TTC549 (cell line): ENCODE results near the gene GPR161.

Experiments used
- FAIRE-seq: peaks from 2 replicates; lab custom pipeline; 2012; peaks lifted over from hg19 to GRCh38; lab: Jason Lieb, UNC

The GPR161 gene

DNA sequence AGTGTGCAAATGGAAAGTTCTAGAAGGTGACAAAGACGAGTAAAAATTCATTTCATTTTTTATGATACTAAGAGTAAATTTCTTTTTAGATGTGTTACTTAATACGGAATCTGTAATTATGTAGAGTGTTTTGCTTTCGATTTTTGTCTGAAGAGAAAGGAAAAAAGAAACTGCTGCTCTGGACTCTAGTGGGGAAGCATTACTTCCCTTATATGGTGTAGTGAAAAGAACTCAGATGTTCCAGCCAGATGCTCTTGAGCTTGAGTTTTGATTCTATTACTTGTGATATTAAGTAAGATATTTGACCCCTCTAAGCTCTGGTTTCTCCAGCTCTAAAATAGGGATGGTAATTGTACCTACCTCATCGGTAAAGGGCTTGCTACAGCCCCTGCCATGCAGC, 12.2 kb upstream of the GPR161 start:
- no peak for FAIRE-seq

DNA sequence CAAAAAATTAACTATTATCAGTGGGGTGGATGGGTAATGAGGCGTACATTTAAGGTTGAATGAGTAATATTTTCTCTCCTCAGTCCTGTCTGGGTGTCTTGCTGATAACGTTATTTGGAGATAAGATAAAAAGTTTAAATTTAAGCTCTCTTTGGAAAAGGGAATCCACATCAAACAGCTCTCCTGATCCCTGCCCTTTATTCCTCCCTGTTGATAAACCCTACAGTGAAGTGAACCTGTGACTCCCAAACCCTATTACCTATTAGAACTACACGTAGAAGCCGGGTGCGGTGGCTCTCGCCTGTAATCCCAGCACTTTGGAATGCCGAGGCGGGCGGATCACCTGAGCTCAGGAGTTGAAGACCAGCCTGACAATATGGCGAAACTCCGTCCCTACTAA, 9.9 kb upstream of the GPR161 start:
- FAIRE-seq = no peak

DNA sequence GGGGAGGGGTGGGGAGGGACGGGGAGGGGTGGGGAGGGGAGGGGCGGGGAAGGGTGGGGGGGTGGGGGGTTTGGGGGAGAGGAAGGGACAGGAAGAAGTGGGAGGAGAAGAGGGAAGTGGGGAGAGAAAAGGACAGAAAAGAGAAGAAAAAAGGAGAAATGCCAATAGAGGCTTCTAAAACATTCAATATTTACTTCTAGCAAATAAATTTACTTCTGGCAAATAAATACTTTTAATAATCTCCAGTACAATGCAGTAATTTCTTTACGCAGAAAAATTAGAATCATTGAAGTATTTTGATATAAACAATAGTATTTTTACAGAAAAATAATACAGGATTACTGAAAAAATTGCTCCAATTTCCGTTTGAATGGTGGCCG, 9.4 kb upstream of the GPR161 start:
- peak; percentile 5 for FAIRE-seq

DNA sequence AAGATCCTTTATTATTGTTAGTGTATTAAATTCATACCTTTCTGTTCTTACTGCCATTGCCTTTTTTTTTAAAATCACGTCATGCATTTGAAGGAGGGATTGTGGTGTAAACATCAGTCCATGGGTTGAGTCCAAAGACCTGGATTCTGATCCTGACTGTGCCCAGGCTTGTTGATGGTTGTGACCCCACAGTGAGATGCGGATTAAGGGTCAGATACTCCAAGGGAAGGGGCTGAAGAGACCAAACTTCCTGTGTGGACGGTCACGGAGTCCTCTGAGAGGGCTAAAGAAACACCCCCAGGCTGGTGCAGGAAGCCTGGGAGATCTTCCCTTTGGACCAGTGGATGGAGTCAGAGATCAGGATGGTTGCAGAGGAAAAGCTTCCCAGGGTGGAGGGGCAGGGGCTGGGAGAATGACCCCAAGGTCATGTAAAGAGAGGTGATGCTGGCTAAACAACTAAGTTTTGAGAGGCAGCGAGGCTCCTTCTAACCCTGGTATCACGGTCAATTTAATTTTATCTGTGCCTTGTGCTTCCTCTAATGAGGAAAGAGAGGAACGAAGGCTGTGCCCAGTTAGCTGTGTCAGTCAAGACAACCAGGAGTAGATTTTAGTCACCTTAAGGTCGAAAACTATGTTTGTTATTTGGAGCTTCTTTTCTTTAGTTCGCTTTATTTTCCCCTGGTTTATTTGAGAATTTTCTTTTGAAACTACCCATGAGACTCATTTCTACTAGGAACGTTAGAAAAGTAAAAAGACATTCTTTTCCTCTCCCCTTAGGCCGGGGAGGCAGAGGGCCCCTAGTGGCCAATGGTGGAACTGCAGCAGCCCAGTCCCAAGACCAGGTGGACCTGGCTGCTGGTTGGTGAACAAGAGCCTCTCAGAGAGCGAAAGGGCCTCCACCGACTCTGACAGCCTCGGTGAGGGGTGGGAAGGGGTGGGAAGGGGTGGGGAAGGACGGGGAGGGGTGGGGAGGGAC, 8.7 kb upstream of the GPR161 start:
- peak; percentile 92 for FAIRE-seq

DNA sequence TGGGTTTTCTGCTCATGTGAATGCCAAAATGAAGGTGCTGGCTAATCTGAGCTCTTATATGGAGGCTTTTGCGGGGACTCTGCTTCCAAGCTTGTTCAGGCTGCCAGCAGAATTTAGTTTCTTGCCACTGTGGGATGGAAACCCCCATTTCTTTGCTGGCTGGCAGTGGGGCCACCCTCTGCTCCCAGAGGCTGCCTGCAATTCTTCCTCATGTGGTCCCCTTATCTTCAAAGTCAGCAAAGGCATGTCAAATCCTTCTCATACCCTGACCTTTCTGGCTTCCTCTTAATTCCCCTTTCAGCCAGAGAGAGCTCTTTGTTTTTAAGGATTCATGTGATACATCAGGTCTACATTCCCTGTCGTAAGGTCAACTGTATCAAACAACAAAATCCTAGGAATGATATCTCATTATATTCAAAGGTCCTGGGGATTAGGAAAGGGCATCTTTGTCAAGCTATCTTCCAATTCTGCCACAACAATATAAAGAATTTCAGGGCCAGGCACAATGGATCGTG, 5.2 kb upstream of the GPR161 start:
- no peak for FAIRE-seq

DNA sequence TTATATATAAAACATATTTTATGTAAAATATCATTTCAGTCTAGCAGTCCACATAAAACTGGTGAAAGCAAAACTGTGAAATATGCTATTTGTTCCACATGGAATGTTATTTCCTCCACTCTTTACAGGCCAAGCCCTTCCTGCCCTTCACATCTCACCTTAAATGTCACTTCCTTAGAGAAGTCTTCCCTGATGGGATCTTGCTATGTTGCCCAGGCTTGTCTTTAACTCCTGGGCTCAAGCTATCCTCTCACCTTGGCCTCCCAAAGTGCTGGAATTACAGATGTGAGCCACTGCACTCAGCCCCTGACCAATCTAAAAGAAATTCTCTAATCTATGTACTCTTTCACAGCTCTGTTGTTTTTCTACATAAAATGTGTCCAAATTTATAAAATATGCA, 2.3 kb upstream of the GPR161 start:
- FAIRE-seq = no peak

DNA sequence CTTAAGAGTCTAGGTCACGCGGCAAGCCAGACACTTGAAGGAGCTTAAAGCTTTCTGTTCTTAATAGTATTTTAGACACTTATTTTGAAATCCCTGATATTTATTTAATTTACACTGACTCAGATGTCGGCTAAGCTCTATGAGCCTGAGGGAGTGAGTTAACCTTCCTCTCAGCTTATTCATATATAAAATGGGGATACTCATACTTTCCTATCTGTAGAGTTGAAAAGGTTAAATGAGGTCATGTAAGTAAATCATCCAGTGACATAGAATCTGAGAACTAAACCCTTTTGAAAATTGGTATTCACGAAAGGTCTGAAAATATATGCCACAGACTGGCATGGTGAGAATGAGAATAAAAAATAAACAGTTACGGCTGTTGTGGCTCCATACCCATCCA, 1.4 kb upstream of the GPR161 start:
- no peak for FAIRE-seq

DNA sequence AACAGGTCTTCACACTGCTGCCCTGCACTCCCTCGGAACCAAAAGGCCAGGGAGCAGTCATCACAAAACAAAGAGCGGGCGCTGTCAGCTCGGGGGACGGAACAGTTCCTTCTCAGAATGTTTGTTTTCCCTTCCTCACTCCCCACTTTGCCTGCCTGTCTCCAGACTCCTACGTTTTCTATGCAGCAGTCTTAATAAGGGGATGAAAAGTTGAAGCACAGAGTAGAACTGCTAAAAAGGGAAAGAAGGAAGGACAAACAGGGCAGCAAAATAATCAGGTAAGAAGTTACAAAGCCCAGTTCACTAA, 738 bp upstream of the GPR161 start:
- no peak for FAIRE-seq

DNA sequence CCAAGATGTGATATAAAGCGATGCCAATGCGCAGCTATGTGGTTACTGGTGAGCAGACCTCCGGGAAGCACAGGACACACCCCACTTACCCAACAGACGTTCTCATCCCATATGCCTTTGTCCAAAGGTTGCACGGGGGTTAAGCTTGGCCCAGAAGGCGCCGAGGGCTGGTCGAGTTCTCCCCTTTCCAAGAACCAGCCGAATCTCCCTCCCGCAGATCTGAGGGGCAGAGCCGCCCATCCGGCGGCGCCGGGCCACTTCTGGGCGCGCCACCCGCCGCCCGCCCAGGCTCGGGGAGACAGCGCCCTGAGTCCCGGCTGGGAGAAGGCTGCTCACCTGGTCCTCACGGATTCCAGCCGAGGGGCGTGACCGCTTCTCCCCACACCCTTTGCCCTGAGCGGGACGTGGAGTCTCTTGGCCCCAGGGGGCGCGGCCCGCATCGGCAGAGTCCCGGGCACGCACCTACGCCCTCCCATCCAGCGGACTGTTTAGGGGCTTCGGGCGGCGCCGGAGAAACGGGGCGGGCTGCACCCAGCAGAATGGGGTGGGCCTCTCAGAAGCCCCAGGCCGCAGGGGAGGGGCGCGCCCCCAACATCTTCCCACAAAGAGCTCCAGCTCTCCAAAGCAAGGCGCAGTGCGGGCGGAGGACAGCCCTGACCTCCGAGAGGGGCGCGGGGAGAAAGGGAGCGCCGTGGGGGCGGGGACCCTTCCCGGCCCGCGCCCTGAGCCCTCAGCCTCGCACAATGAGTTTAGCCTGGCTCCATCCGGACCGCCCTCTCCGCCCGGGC, 615 bp downstream of the GPR161 start:
- no peak for FAIRE-seq

DNA sequence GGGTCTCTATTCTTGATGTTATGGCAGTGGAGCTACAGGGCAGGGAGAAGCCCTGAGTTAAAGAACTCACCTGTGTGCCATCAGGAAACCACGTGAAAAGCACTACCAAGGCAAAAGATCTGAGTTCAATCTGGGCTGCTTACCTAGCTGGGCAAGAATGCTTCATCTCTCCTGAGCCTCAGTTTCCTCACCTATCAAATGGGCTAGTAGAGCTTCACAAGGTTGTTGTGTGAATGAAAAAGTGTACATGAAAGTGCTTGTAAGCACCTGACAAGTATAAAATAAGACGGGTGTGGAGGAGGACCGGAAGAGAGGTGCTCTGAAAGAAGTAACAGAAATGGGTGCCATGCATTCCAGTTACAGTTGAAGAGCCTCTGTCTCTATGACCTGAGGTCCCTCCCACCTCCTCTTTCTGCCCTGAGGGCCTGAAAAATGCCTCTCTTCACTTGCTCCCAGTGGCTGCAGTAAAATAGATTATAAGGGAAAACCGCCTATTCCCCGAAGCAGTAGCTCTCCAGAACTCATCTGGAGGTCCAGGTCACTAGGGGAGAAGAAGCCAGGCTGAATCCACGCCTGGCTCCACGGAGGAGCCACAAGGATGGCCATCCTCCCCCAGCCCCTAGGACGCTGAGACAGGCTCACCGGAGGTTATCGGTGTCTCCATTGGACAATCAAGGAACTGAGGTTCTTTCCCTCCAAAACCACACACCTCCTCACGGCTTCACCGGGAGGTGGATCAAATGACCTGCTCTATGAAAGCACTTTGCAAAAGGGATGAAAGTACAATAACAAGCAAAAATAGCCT, 1.4 kb downstream of the GPR161 start:
- no peak for FAIRE-seq

DNA sequence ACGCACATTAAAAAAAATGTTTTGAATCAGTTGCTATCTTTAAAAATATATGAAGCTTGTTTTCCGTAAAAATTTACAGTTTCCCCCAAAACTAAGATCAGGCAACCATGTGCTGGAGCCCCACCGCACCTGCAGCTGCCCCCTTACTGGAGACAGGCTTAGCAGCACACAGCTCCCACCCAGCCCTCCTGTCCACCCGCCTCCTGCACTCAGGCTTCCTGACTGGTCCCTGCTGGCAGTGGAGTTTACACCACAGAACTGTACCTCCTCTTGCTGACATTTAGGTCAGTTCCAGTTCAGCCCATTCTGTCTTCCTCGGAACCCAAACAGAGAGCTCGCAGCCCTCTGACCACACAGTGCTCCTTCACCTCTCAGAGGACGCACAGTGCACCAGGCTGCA, 2.1 kb downstream of the GPR161 start:
- FAIRE-seq = no peak

DNA sequence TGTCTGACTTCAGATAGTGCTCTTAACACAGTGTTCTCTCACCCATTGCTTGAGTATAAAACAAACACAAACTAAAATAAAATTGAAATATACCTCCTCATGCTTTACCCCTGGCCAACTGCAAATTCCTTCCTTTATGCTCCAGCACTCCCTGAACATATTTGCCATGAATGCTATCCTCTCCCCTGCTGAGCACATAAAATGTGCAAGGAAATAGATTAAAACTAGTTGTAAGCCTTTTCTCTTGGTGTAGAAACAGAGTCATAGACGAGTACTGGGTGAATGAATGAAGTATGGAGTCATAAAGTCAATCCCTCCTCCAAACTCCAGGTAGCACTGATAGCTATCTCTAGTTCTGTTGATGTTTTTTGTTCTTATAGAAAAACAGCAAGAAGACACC, 2.6 kb downstream of the GPR161 start:
- no peak for FAIRE-seq

DNA sequence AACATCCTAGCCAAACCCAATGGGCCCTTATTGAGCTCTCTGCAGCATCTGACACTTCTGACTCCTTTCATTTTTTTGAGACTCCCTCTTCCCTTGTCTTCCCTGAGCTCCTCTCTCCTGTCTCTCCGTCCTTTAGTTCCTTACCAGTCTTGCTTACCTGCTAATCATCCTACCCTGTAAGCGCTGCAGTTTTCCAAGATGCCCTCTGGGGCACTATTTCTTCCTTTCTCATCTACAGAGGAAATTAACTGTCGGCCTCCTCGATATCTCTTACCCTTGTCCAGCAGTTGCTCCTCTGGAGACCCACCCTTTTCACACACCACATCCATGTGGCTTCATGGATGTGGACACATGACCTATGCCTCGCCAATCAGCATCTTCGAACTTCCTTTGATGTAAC, 6.8 kb downstream of the GPR161 start:
- no peak for FAIRE-seq

DNA sequence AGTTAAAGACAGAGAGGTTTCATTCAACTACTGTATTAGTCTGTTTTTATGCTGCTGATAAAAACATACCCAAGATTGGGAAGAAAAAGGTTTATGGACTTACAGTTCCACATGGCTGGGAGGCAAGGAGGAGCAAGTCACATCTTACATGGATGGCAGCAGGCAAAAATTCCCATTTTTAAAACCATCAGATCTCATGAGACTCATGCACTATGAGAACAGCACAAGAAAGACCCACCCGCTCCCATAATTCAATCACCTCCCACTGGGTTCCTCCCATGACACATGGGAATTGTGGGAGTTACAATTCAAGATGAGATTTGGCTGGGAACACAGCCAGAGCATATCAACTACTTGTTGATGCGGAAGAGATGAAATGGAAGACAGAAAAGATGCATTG, 9.2 kb downstream of the GPR161 start:
- FAIRE-seq = no peak

DNA sequence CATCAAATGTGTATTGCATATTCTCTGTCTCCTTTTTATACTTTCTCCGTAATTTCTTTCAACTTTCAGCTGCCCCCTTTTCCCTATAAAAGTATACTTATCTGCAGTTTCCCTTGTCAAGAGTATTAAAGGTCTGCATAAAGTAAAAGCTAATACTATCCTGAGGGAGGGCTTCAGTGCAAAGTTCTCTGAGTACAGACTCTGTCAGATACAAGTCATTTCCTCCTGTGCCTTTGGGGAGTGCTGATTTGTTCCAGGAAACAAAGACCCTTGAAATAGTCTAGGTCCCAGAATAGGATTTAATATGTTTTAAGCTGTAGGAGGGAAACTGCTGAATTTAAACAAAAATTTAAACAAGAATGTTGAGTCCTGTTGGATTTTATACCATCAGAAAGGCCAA, 11.7 kb downstream of the GPR161 start:
- FAIRE-seq = no peak

DNA sequence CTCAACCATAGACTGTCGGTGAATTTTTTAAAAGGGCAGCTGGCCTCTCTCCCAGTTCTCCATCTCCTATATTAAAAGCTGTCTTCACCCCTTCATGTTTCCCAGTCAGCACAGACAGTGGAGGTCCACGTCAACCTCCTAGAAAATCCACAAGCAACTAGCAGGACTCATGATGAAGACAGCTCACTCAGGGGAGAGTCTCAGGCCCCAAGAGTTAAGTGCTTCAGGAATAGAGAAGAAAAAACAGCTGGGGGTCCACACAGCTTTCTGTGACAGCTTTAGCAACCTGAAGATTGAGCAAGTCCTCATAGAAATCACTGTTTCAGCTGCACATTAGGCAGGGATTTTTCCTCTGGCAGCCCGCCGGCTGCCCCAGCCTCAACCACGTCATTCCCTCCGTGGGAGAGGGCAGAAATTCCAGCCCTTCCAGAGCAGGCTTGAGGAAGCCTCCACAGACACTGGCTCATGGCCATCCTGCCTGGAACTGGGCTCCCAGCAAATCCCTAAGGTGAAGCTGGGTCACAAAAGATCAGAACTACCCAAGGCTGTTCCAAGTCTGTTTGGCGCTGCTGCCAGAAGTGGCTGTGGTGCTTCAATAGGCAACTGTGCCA, 15.2 kb downstream of the GPR161 start:
- FAIRE-seq = no peak

DNA sequence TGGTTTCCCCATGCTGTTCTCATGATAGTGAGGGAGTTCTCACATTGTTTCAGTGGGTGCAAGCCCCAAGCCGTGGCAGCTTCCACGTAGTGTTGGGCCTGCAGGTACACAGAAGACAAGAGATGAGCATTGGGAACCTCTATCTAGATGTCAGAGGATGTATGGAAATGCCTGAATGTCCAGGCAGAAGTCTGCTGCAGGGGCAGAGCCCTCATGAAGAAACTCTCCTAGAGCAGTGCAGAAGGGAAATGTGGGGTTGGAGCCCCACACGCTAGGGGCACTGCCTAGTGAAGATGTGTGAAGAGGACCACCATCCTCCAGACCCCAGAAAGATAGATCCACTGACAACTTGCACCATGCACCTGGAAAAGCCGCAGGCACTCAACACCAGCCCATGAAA, 17.0 kb downstream of the GPR161 start:
- no peak for FAIRE-seq

DNA sequence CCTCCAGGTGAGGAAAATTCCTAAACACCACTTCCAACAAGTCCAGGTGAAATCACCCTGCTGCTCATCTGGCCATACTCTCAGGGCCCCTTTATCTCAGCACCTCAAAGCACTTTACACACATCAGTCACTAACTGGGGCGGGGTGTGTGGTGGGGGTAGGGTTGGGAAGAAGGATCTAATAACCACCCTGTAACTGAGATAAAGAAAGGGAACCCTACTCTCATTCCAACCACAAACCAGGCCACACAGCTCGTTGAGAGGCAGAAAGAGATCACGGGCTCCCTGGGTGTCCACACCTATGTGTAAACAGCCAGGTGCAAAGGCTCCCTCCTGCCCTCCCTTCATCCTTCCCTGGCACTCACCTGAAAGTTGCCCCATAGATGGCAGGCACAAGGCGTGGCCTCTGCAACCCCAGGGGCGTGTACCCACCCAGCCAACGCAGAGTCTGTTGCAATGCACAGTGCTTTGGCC, 20.4 kb downstream of the GPR161 start:
- no peak for FAIRE-seq

DNA sequence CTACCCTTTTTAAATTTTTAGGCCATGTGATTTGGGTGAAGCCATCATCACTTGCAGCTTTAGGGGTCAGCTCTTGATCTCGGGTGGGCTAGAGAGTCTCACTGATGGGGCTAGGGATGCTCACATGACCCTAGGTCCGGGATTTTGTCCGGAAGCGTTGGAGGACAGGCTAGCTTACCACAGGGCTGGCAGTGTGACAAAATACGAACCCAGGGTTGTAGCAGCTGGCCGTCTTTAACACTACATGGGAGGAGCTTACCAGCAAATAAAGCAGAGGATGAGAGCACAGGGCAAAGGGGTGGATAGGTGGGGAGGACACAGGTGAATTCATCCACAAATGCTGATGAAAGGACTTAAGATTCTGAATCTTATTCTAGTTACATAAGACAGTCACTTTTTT, 21.9 kb downstream of the GPR161 start:
- FAIRE-seq = no peak

DNA sequence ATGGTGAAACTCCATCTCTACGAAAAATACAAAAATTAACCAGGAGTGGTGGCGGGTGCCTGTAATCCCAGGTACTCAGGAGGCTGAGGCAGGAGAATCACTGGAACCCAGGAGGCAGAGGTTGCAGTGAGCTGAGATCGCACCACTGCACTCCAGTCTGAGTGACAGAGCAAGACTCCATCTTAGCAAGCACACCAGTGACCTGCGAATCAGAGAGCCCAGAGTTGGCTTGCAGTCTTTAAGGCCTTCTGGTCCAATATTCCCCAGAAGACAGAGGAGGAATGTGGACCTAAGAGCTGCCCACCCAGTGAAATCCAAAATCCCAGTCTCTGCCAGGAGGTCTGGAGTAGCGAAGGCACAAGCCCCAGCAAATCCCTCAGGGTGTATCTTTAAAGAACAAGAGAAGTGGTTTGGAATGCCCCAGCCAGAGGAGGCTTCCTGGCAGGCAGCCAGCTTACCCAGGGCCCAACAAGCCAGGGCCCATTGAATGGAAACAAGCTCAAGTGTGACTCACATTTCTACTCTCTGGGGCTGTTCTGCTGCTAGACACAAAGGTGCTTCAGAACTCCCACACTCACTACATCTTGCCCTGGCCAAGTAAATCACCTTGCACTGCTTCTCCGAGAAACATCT, 23.9 kb downstream of the GPR161 start:
- no peak for FAIRE-seq

DNA sequence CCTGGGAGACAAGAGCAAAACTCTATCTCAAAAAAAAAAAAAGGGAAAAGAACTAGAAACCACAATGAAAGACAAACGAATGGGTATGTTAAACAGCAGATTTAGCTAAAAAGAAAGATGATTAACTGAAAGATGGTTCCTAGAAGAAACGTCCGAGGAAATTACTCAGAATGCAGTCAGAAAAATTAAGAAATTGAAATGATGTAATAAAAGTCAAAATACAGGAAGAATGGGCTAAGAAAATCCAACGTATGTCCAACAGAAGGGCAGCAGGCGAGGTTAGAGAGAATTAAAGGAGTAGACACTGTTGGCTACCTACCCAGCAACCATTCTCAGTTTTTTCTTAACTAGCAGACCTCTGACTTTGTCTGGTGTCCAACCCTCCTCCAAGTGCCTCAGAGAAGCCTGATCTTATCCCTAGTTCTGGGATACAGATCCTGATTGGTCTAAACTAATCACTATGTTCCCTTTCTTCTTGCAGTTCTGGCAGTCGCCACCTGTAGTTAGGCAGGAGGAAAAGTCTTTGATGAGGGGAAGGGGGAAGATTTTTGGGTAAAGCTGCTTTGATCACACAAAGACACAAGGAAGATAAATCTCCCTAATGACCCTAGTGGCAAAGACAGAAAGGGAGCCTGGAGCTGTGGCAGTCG, 25.7 kb downstream of the GPR161 start:
- no peak for FAIRE-seq
